GM12874 (cell line): ENCODE results near the gene TMEM242.

Experiments
- CTCF ChIP-seq: IDR thresholded peaks from 2 replicates; pipeline ENCODE4 v1.5.1; 2011; ENCODE audit warnings: low read depth, mild to moderate bottlenecking, control low read depth, low read length, moderate library complexity; ENCODE audit not compliant: insufficient read depth

TMEM242 gene

GRCh38 chr6:157305670-157306653 lies 17.4 kb downstream of the TMEM242 start:
- no peak for TF ChIP-seq CTCF

GRCh38 chr6:157304899-157305663 lies 18.2 kb downstream of the TMEM242 start:
- no peak for TF ChIP-seq CTCF

GRCh38 chr6:157302736-157303135 lies 20.6 kb downstream of the TMEM242 start:
- no peak for TF ChIP-seq CTCF

- TF ChIP-seq CTCF: no peak
Observed at GRCh38 chr6:157300436-157300835, 22.9 kb downstream of the TMEM242 start.

- no peak for TF ChIP-seq CTCF
Observed at GRCh38 chr6:157300006-157300405, 23.3 kb downstream of the TMEM242 start.

- TF ChIP-seq CTCF: no peak
Observed at GRCh38 chr6:157298216-157298724, 25.0 kb downstream of the TMEM242 start.

GRCh38 chr6:157294654-157295053 lies 28.7 kb downstream of the TMEM242 start:
- TF ChIP-seq CTCF: no peak
